K562 (cell line): Measurements from ENCODE around the gene CCDC195.
"Not testable (repeated sequence)": the region's sequence is repeated elsewhere in the genome, so short reads cannot be mapped to it uniquely, and the experiment has no call there.

ENCODE experiments used
- BACH1 ChIP-seq: fragments of 200-800 bp; sonication (Bioruptor generic); IDR thresholded peaks from 2 replicates; pipeline ENCODE4 v1.6.1; 2016; ENCODE audit warnings: missing genetic modification characterization, missing compliant biosample characterization
- BRCA1 ChIP-seq, 2 experiments: fragments of 450-650 bp in 1 of 2; sonication (generic) in 1 of 2; formaldehyde crosslinking in 1 of 2; IDR thresholded peaks; 2 replicates each; pipeline versions ENCODE4 v1.5.0 to v1.6.1; 2017 to 2020; ENCODE audit warnings: mild to moderate bottlenecking in 1 of 2, missing genetic modification reagents in 1 of 2
- EGR1 ChIP-seq: fragments of 450-650 bp; conservative IDR thresholded peaks from 2 replicates; pipeline ENCODE4 v1.6.1; 2017; ENCODE audit warnings: mild to moderate bottlenecking
- FOSL1 ChIP-seq: fragments of 200-800 bp; sonication (Bioruptor generic); conservative IDR thresholded peaks from 2 replicates; pipeline ENCODE4 v1.6.1; 2016; ENCODE audit warnings: missing genetic modification characterization, missing compliant biosample characterization
- OTX1 ChIP-seq: fragments of 450-650 bp; formaldehyde crosslinking; IDR thresholded peaks from 2 replicates; pipeline ENCODE4 v1.4.0; 2022; ENCODE audit warnings: mild to moderate bottlenecking
- POLR2A ChIP-seq: fragments of 450-650 bp; conservative IDR thresholded peaks from 2 replicates; pipeline ENCODE4 v1.6.1; 2016
- PREB ChIP-seq: sonication (generic); formaldehyde crosslinking; IDR thresholded peaks from 2 replicates; pipeline ENCODE4 v1.8.1; 2023; ENCODE audit warnings: mild to moderate bottlenecking, missing genetic modification reagents
- RCOR1 ChIP-seq, 2 experiments: IDR thresholded peaks; 2 replicates each; pipeline ENCODE4 v1.6.1; 2012; ENCODE audit warnings: low read depth in 2 of 2, low read length in 2 of 2, borderline replicate concordance in 1 of 2, improper control_type of control experiment in 1 of 2
- ZFP30 ChIP-seq: fragments of 250-450 bp; sonication (Bioruptor Pico); IDR thresholded peaks from 2 replicates; pipeline ENCODE4 v1.8.0; 2022; ENCODE audit warnings: moderate library complexity, mild to moderate bottlenecking, inconsistent platforms, borderline replicate concordance
- ZNF140 ChIP-seq: fragments of 250-450 bp; sonication (Bioruptor Pico); IDR thresholded peaks from 2 replicates; pipeline ENCODE4 v1.8.0; 2021; ENCODE audit warnings: moderate library complexity, mild to moderate bottlenecking, inconsistent platforms
- ZNF282 ChIP-seq: sonication (generic); formaldehyde crosslinking; IDR thresholded peaks from 2 replicates; pipeline ENCODE4 v1.8.1; 2023; ENCODE audit warnings: missing genetic modification reagents
- TF ChIP-seq, protein P1 (sequence below): fragments of 450-650 bp; IDR thresholded peaks from 2 replicates; pipeline ENCODE4 v1.6.1; 2016; ENCODE audit warnings: missing biosample characterization, missing genetic modification characterization
- TF ChIP-seq, protein P2 (sequence below), 3 experiments: IDR thresholded peaks in 2 of 3; conservative IDR thresholded peaks in 1 of 3; 2 replicates each; pipeline ENCODE4 v1.5.1; 2011 to 2012; ENCODE audit warnings: low read length in 3 of 3, mild to moderate bottlenecking in 3 of 3, control low read depth in 2 of 3, improper control_type of control experiment in 1 of 3, inconsistent platforms in 1 of 3, low read depth in 1 of 3, mixed read lengths in 1 of 3, moderate library complexity in 1 of 3; ENCODE audit not compliant: insufficient read depth in 2 of 3

DNA sequence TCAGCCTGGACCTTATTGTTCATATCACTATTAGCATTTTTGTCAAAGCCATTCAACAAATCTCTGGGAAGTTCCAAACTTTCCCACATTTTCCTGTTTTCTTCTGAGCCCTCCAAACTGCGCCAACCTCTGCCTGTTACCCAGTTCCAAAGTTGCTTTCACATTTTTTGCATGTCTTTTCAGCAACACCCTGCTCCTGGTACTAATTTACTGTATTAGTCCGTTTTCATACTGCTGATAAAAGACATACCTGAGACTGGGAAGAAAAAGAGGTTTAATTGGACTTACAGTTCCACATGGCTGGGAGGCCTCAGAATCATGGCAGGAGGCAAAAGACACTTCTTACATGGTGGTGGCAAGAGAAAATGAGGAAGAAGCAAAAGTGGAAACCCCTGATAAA, 52.8 kb downstream of the CCDC195 start:
- not testable (repeated sequence) for TF ChIP-seq OTX1 (CRISPR knock-in tag); BRCA1 (IDR thresholded peaks at IDR 0.05); BRCA1 (CRISPR knock-in tag; IDR thresholded peaks at IDR 0.05); PREB (CRISPR knock-in tag); EGR1; ZFP30 (CRISPR knock-in tag); FOSL1 (tag); BACH1 (tag); RCOR1 (IDR thresholded peaks at IDR 0.05; ENCODE audit: borderline replicate concordance in 1 of 2, low read depth in 2 of 2, low read length in 2 of 2); ZNF282 (CRISPR knock-in tag); POLR2A; ZNF140 (CRISPR knock-in tag)
- TF ChIP-seq, protein P1, sequence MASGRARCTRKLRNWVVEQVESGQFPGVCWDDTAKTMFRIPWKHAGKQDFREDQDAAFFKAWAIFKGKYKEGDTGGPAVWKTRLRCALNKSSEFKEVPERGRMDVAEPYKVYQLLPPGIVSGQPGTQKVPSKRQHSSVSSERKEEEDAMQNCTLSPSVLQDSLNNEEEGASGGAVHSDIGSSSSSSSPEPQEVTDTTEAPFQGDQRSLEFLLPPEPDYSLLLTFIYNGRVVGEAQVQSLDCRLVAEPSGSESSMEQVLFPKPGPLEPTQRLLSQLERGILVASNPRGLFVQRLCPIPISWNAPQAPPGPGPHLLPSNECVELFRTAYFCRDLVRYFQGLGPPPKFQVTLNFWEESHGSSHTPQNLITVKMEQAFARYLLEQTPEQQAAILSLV (tag): not testable (repeated sequence)
- TF ChIP-seq, protein P2, sequence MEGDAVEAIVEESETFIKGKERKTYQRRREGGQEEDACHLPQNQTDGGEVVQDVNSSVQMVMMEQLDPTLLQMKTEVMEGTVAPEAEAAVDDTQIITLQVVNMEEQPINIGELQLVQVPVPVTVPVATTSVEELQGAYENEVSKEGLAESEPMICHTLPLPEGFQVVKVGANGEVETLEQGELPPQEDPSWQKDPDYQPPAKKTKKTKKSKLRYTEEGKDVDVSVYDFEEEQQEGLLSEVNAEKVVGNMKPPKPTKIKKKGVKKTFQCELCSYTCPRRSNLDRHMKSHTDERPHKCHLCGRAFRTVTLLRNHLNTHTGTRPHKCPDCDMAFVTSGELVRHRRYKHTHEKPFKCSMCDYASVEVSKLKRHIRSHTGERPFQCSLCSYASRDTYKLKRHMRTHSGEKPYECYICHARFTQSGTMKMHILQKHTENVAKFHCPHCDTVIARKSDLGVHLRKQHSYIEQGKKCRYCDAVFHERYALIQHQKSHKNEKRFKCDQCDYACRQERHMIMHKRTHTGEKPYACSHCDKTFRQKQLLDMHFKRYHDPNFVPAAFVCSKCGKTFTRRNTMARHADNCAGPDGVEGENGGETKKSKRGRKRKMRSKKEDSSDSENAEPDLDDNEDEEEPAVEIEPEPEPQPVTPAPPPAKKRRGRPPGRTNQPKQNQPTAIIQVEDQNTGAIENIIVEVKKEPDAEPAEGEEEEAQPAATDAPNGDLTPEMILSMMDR (IDR thresholded peaks at IDR 0.05 in 2 of 3, conservative IDR thresholded peaks at IDR 0.05 in 1 of 3; ENCODE audit: insufficient read depth in 2 of 3, low read depth in 1 of 3, low read length in 3 of 3): not testable (repeated sequence)
